ENCODE measurements around the gene IL25. TPM values are rescaled to one million over a fixed set of nuclear protein-coding genes. Genes with fewer than 3 reads are reported as not detected.

Gene IL25
- total and polyA plus RNA-seq, 2 experiments from 2014 or later, result not detected

GRCh38 chr14:23361763-23362162 is 10.8 kb upstream of the IL25 start (continued):
- no peak for TF ChIP-seq REST (IDR thresholded peaks at IDR 0.05; ENCODE audit: unreplicated experiment)

GRCh38 chr14:23362200-23362599 is 10.4 kb upstream of the IL25 start:
- Histone ChIP-seq H3K79me2 (replicated peaks; ENCODE audit: insufficient read depth) (peaks cover 6% of the 10 kb centered on the region; the same call in 1 of the 2 replicates), H3K27me3 (ENCODE audit: insufficient read depth) (peaks cover 21% of the 10 kb centered on the region), H3K9me2 (ENCODE audit: insufficient read depth) (no peaks in the 10 kb centered on the region), H3K27ac (ENCODE audit: low read depth) (no peak overlapping the region), H3K4me1 (ENCODE audit: insufficient read depth) (peaks cover 29% of the 10 kb centered on the region), H3F3A (replicated peaks; ENCODE audit: low read depth) (peaks cover 16% of the 10 kb centered on the region), H3K36me3 (ENCODE audit: insufficient read depth) (no peaks in the 10 kb centered on the region), H2AFZ (no peak overlapping the region), H3K4me3 (no peak overlapping the region), H3K4me2 (no peak overlapping the region), H4K20me1 (replicated peaks; ENCODE audit: insufficient read depth) (peaks cover 3% of the 10 kb centered on the region; the same call in 1 of the 2 replicates)
- DNase-seq (ENCODE audit: low spot score), result peak; percentile 49
- Mint-ChIP-seq H3K9me3 (no peaks in the 10 kb centered on the region; the same call in 2 of the 3 replicates), H3K27ac (no peak overlapping the region), H3K4me1 (peaks cover 41% of the 10 kb centered on the region), H3K27me3 (ENCODE audit: insufficient read depth, low read depth, poor library complexity) (peaks cover 28% of the 10 kb centered on the region), H3K36me3 (ENCODE audit: low read depth) (peaks cover 27% of the 10 kb centered on the region), H3K4me3 (0 out of 3 replicates have a peak overlapping the region, but pooled peaks have one; percentile 16)
- ATAC-seq, result no peak
- peak; percentile 32 to 42 for TF ChIP-seq CTCF (conservative IDR thresholded peaks at IDR 0.05; ENCODE audit: low read depth in 2 of 2)
- TF ChIP-seq CREB1 (CRISPR knock-in tag; IDR thresholded peaks at IDR 0.05; ENCODE audit: low read depth), result no peak

GRCh38 chr14:23364164-23365035 is 8.2 kb upstream of the IL25 start:
- Histone ChIP-seq H3K4me1 (ENCODE audit: insufficient read depth) (peaks cover 30% of the 10 kb centered on the region), H2AFZ (peak overlapping the region; percentile 95; the same call in 1 of the 2 replicates), H3K27me3 (ENCODE audit: insufficient read depth) (peaks cover 37% of the 10 kb centered on the region), H3K9me2 (ENCODE audit: insufficient read depth) (peaks cover 4% of the 10 kb centered on the region; the same call in 1 of the 2 replicates), H3K27ac (ENCODE audit: low read depth) (0 out of 2 replicates have a peak overlapping the region, but pooled peaks have one; percentile 70), H3K79me2 (replicated peaks; ENCODE audit: insufficient read depth) (peaks cover 6% of the 10 kb centered on the region; the same call in 1 of the 2 replicates), H3F3A (replicated peaks; ENCODE audit: low read depth) (peaks cover 18% of the 10 kb centered on the region), H4K20me1 (replicated peaks; ENCODE audit: insufficient read depth) (peaks cover 3% of the 10 kb centered on the region; the same call in 1 of the 2 replicates), H3K4me2 (peak overlapping the region; percentile 97), H3K4me3 (peak overlapping the region; percentile 87), H3K36me3 (ENCODE audit: insufficient read depth) (no peaks in the 10 kb centered on the region)
- Mint-ChIP-seq H3K27me3 (ENCODE audit: insufficient read depth, low read depth, poor library complexity) (peaks cover 37% of the 10 kb centered on the region), H3K4me1 (peaks cover 45% of the 10 kb centered on the region), H3K27ac (0 out of 2 replicates have a peak overlapping the region, but pooled peaks have one; percentile 50), H3K9me3 (no peaks in the 10 kb centered on the region; the same call in 2 of the 3 replicates), H3K4me3 (peak overlapping the region; percentile 90), H3K36me3 (ENCODE audit: low read depth) (peaks cover 19% of the 10 kb centered on the region)
- ATAC-seq (peak; percentile 5), DNase-seq (ENCODE audit: low spot score) (peak; percentile 79)
- no peak for TF ChIP-seq ZNF114 (CRISPR knock-in tag; IDR thresholded peaks at IDR 0.05)
- 0 out of 2 replicates have a peak, but pooled peaks have one; percentile 24 for TF ChIP-seq POLR2AphosphoS5 (IDR thresholded peaks at IDR 0.05; ENCODE audit: low read depth)
- no peak for TF ChIP-seq NANOG (IDR thresholded peaks at IDR 0.05; ENCODE audit: borderline replicate concordance)
- TF ChIP-seq STAT1 (IDR thresholded peaks at IDR 0.05; ENCODE audit: unreplicated experiment), result no peak
- no peak for TF ChIP-seq EZH2phosphoT487 (IDR thresholded peaks at IDR 0.05; ENCODE audit: unreplicated experiment)

Data from GM23338 (cell line).